ENCODE results near the gene TRPM2. TPM values are rescaled to one million over a fixed set of nuclear protein-coding genes. Genes with fewer than 3 reads are reported as not detected.

TRPM2 gene
- total and polyA plus RNA-seq, 2 of the 13 experiments (the other 11 are each of a cell fraction or from before 2014, with no cell fraction given): 0.07 to 0.20 TPM

DNA sequence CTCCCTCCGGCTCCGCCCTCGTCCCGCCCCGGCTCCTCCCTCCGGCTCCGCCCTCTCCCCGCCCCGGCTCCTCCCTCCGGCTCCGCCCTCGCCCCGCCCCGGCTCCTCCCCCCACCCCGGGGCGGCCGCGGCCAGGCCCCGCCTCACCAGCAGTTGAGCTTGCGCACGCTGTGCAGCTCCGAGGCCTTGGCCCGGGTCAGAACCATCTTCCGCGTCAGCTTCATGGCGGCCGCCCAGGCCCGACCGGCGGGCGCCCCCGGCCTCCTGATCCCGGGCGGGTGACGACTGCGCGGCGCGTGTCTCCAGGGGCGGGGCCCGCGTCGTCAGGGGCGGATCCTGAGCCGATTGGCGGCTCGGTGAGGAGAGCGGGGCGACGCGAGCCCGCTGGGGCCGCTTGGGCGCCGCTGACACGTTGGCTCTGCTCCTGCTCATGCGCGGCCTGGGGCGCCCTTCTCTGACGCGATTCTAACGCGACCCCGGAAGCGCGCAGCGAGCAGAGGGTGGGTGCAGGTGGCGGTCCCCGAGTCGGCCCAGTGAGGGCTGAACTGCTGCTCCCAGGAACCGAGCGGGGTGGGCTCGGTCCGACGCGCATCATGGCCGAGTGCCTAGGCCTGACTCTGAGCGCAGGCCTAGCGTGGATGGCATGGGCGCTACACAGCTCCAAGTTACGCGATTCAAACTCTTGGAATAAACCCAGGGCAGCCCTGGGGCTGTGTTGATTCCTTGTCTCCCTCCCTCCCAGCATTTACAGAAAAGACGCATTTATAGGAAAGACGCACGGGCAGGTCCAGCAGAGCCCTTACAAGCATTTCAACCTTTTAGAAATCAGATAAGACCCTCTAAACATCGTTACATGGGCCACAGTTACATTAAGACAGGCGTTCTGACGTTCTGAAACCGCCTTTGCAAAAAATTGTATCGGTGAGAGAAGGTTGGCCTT lies 14.2 kb upstream of the TRPM2 start, which contains the start of gene CFAP410 (continued):
- TF ChIP-seq, protein P1, sequence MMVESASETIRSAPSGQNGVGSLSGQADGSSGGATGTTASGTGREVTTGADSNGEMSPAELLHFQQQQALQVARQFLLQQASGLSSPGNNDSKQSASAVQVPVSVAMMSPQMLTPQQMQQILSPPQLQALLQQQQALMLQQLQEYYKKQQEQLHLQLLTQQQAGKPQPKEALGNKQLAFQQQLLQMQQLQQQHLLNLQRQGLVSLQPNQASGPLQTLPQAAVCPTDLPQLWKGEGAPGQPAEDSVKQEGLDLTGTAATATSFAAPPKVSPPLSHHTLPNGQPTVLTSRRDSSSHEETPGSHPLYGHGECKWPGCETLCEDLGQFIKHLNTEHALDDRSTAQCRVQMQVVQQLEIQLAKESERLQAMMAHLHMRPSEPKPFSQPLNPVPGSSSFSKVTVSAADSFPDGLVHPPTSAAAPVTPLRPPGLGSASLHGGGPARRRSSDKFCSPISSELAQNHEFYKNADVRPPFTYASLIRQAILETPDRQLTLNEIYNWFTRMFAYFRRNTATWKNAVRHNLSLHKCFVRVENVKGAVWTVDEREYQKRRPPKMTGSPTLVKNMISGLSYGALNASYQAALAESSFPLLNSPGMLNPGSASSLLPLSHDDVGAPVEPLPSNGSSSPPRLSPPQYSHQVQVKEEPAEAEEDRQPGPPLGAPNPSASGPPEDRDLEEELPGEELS (CRISPR knock-in tag; IDR thresholded peaks at IDR 0.05): no peak; the same call in 1 of the 2 replicates
- TF ChIP-seq NCOA2 (CRISPR knock-in tag; IDR thresholded peaks at IDR 0.05) (no peak), STAT6 (CRISPR knock-in tag; IDR thresholded peaks at IDR 0.05; ENCODE audit: borderline replicate concordance) (peak; percentile 70; the same call in 1 of the 2 replicates), FOXA1 (IDR thresholded peaks at IDR 0.05) (no peak), FOXA1 (CRISPR knock-in tag; IDR thresholded peaks at IDR 0.05) (peak; percentile 11; the same call in 1 of the 2 replicates), TEF (CRISPR knock-in tag; IDR thresholded peaks at IDR 0.05) (0 out of 2 replicates have a peak, but pooled peaks have one; percentile 58), KDM6A (CRISPR knock-in tag; IDR thresholded peaks at IDR 0.05; ENCODE audit: low read depth) (no peak), ZFP36 (IDR thresholded peaks at IDR 0.05; ENCODE audit: borderline replicate concordance, low read depth, low read length, partially characterized antibody) (no peak), ZNF414 (CRISPR knock-in tag; IDR thresholded peaks at IDR 0.05) (peak; percentile 58), ZNF274 (CRISPR knock-in tag; IDR thresholded peaks at IDR 0.05) (0 out of 2 replicates have a peak, but pooled peaks have one; percentile 59), MBD4 (IDR thresholded peaks at IDR 0.05; ENCODE audit: borderline replicate concordance, low read length) (no peak), SP2 (CRISPR knock-in tag; IDR thresholded peaks at IDR 0.05) (peak; percentile 68), HBP1 (CRISPR knock-in tag; IDR thresholded peaks at IDR 0.05; ENCODE audit: low read depth) (peak; percentile 54; the same call in 1 of the 2 replicates), SIX4 (CRISPR knock-in tag; IDR thresholded peaks at IDR 0.05) (peak; percentile 38; the same call in 1 of the 2 replicates), ZNF781 (CRISPR knock-in tag; IDR thresholded peaks at IDR 0.05; ENCODE audit: borderline replicate concordance, not compliant biosample characterization) (no peak), SMAD1 (CRISPR knock-in tag; IDR thresholded peaks at IDR 0.05; ENCODE audit: borderline replicate concordance, low read depth) (peak; percentile 73; the same call in 1 of the 2 replicates), DPF2 (CRISPR knock-in tag; IDR thresholded peaks at IDR 0.05; ENCODE audit: borderline replicate concordance, low read depth) (peak; percentile 18; the same call in 1 of the 2 replicates), KMT2B (CRISPR knock-in tag; IDR thresholded peaks at IDR 0.05) (peak; percentile 86), ZFP36L1 (CRISPR knock-in tag; IDR thresholded peaks at IDR 0.05) (peak; percentile 31; the same call in 1 of the 2 replicates)

All from HepG2 (cell line).